ENCODE results near the gene TRIM10. TPM values are rescaled to one million over a fixed set of nuclear protein-coding genes. Genes with fewer than 3 reads are reported as not detected.

TRIM10 gene
- polyA plus RNA-seq, 3 donors: not detected

DNA sequence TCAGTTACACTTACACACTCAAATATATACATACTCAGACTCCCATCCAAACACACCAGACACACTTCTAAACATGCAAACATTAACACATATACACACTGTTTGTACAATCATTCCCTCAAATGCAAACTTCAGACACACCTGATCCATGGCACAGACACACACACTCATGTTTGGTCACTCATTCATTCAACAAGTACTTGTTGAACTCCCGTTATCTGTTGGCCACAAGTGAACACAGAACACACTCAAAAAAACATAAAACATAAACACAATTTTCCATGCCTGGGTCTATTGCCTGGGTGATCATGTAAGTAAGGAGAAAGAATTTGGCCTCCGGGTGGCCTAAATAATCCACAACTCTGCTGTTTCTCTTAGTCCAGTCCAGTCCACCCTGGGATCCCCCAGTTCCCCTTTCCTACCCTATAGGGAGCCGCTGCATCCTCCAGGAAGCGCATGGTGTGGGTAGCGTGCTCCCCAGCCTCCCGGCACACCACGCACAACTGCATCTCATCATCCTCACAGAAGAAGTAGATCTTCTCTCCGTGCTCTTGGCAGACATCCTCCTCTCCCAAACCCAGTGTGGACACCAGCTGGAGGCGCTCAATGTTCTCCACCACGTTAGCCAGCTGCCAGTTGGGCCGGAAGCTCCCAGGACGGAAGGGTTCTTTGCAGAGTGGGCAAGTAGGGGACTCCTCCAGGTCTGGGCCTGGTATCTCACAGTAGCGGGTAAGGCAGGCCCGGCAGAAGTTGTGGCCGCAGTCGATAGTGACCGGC lies 815 bp downstream of the TRIM10 start:
- Histone ChIP-seq H3K27ac (ENCODE audit: low read depth in 1 of 2, low read length in 2 of 2) (no peak overlapping the region), H3K9ac (ENCODE audit: insufficient read depth, low read length, poor library complexity, severe bottlenecking) (no peak overlapping the region), H3K79me2 (ENCODE audit: insufficient read depth, low read length) (no peaks in the 10 kb centered on the region), H3K27me3 (ENCODE audit: control insufficient read depth in 2 of 2, insufficient read depth in 2 of 2, low read length in 2 of 2) (no peaks in the 10 kb centered on the region), H3K36me3 (replicated peaks in 1 of 2; ENCODE audit: control insufficient read depth in 1 of 2, insufficient read depth in 2 of 2, low read length in 2 of 2) (no peaks in the 10 kb centered on the region), H3K9me3 (replicated peaks in 1 of 2; ENCODE audit: control insufficient read depth in 1 of 2, insufficient read depth in 1 of 2, low read length in 2 of 2) (no peaks in the 10 kb centered on the region), H4K20me1 (ENCODE audit: insufficient read depth, low read length) (no peaks in the 10 kb centered on the region), H3K4me2 (replicated peaks; ENCODE audit: extremely low read depth, low read length, poor library complexity, severe bottlenecking) (no peak overlapping the region), H3K4me1 (ENCODE audit: control insufficient read depth in 1 of 2, insufficient read depth in 2 of 2, low read length in 2 of 2) (peaks cover 20 to 21% of the 10 kb centered on the region in 2 donors), H3K4me3 (replicated peaks in 1 of 3; ENCODE audit: low read depth in 2 of 3, low read length in 3 of 3) (no peak overlapping the region), H2AFZ (ENCODE audit: insufficient read depth, low read depth, low read length, poor library complexity, severe bottlenecking) (no peak overlapping the region)
- intact Hi-C loops (cut with micrococcal nuclease): no loop called here
- 94% methylated on average over 15 of the region's 17 CpGs for WGBS (ENCODE audit: insufficient coverage)
- TF ChIP-seq CTCF (IDR thresholded peaks at IDR 0.05): no peak
- no peak for DNase-seq
- Mint-ChIP-seq H3K27ac (no peak overlapping the region), H3K4me1 (peaks cover 17% of the 10 kb centered on the region), H3K27me3 (ENCODE audit: low read depth in 3 of 3) (peaks cover 2 to 9% (median 5%) of the 10 kb centered on the region in 3 donors), H3K36me3 (no peaks in the 10 kb centered on the region), H3K9me3 (no peaks in the 10 kb centered on the region), H3K4me3 (no peak overlapping the region)

GRCh38 chr6:30158475-30159040 lies 2.5 kb downstream of the TRIM10 start:
- Histone ChIP-seq H4K20me1 (ENCODE audit: insufficient read depth, low read length) (no peaks in the 10 kb centered on the region), H3K36me3 (replicated peaks in 1 of 2; ENCODE audit: control insufficient read depth in 1 of 2, insufficient read depth in 2 of 2, low read length in 2 of 2) (no peaks in the 10 kb centered on the region), H3K9ac (ENCODE audit: insufficient read depth, low read length, poor library complexity, severe bottlenecking) (no peak overlapping the region), H3K79me2 (ENCODE audit: insufficient read depth, low read length) (no peaks in the 10 kb centered on the region), H3K9me3 (replicated peaks in 1 of 2; ENCODE audit: control insufficient read depth in 1 of 2, insufficient read depth in 1 of 2, low read length in 2 of 2) (no peaks in the 10 kb centered on the region), H2AFZ (ENCODE audit: insufficient read depth, low read depth, low read length, poor library complexity, severe bottlenecking) (no peak overlapping the region), H3K4me2 (replicated peaks; ENCODE audit: extremely low read depth, low read length, poor library complexity, severe bottlenecking) (no peak overlapping the region), H3K4me3 (replicated peaks in 1 of 3; ENCODE audit: low read depth in 2 of 3, low read length in 3 of 3) (no peak overlapping the region), H3K27me3 (ENCODE audit: control insufficient read depth in 2 of 2, insufficient read depth in 2 of 2, low read length in 2 of 2) (no peaks in the 10 kb centered on the region), H3K4me1 (ENCODE audit: control insufficient read depth in 1 of 2, insufficient read depth in 2 of 2, low read length in 2 of 2) (peaks cover 23 to 24% of the 10 kb centered on the region in 2 donors), H3K27ac (ENCODE audit: low read depth in 1 of 2, low read length in 2 of 2) (no peak overlapping the region)
- DNase-seq: no peak
- 87% methylated on average over 2 of the region's 3 CpGs for WGBS (ENCODE audit: insufficient coverage)
- H3K36me3 Mint-ChIP-seq: no peaks in the 10 kb centered on the region
- H3K9me3 Mint-ChIP-seq: no peaks in the 10 kb centered on the region
- TF ChIP-seq CTCF (IDR thresholded peaks at IDR 0.05): no peak
- H3K27ac Mint-ChIP-seq: peak overlapping the region in 1 of 7 donors; percentile 1
- H3K4me1 Mint-ChIP-seq: peaks cover 17% of the 10 kb centered on the region
- H3K4me3 Mint-ChIP-seq: no peak overlapping the region
- peaks cover 0 to 8% (median 5%) of the 10 kb centered on the region in 3 donors for H3K27me3 Mint-ChIP-seq (ENCODE audit: low read depth in 3 of 3)
- intact Hi-C loops (cut with micrococcal nuclease): no loop called here
